Stomach (tissue), 4 donors: ENCODE measurements around the gene TRIM29.

Experiments used
- CTCF ChIP-seq, 7 experiments: fragments of 450-650 bp in 4 of 7; fragments of 200-600 bp in 3 of 7; sonication (generic) in 3 of 7; IDR thresholded peaks; one replicate each; pipeline ENCODE4 v1.5.1; 2016 to 2019; ENCODE audit warnings: antibody characterized with exemption in 7 of 7, control low read depth in 2 of 7, mild to moderate bottlenecking in 1 of 7
- EP300 ChIP-seq: sonication (generic); formaldehyde crosslinking; IDR thresholded peaks from one replicate; pipeline ENCODE4 v1.6.1; 2017; ENCODE audit warnings: antibody characterized with exemption
- POLR2AphosphoS5 ChIP-seq, 3 donors: sonication (generic); formaldehyde crosslinking; IDR thresholded peaks; one replicate each; pipeline ENCODE4 v1.6.1; 2016; ENCODE audit warnings: antibody characterized with exemption in 3 of 3

GRCh38 chr11:120105576-120105975, 32.3 kb downstream of the TRIM29 start:
- TF ChIP-seq CTCF (IDR thresholded peaks at IDR 0.05) (no peak), EP300 (no peak), POLR2AphosphoS5 (IDR thresholded peaks at IDR 0.05) (no peak)
